Globus pallidus (tissue), 1 donor: ENCODE results near the gene NLGN3.
"Not testable (repeated sequence)": the region's sequence is repeated elsewhere in the genome, so short reads cannot be mapped to it uniquely, and the experiment has no call there.

Experiments used
- DNase-seq: peaks from one replicate; pipeline ENCODE4 v3.0.0-alpha.2; 2015; ENCODE audit warnings: low spot score

NLGN3 gene

DNA sequence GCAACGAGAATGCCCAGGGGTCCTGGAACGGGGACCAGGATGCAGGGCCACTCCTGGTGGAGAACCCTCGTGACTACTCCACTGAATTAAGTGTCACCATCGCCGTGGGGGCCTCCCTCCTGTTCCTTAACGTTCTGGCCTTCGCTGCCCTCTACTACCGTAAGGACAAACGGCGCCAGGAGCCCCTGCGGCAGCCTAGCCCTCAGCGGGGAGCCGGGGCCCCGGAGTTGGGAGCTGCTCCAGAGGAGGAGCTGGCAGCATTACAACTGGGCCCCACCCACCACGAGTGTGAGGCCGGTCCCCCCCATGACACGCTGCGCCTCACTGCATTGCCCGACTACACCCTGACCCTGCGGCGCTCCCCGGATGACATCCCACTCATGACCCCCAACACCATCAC lies 24.9 kb downstream of the NLGN3 start:
- no peak for DNase-seq

DNA sequence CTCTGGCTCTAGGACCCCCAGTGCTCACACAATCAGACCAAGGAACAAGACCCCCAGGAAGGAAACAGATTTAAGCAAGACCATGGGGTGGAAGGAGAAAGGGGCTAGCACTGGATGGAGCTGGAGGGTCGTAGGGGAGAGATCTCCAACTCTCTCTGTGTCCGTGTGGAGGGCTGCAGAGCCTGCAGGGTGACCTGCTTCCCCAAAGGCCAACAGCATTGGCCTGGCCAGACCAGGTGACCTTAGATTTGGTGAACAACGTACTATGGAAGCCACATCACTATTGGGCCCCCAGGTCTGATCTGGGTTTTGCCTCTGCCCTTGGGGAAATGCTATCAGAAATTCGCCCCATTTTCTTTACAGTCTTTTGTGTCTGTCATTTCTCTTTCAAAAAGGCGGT lies 26.0 kb downstream of the NLGN3 start:
- no peak for DNase-seq

DNA sequence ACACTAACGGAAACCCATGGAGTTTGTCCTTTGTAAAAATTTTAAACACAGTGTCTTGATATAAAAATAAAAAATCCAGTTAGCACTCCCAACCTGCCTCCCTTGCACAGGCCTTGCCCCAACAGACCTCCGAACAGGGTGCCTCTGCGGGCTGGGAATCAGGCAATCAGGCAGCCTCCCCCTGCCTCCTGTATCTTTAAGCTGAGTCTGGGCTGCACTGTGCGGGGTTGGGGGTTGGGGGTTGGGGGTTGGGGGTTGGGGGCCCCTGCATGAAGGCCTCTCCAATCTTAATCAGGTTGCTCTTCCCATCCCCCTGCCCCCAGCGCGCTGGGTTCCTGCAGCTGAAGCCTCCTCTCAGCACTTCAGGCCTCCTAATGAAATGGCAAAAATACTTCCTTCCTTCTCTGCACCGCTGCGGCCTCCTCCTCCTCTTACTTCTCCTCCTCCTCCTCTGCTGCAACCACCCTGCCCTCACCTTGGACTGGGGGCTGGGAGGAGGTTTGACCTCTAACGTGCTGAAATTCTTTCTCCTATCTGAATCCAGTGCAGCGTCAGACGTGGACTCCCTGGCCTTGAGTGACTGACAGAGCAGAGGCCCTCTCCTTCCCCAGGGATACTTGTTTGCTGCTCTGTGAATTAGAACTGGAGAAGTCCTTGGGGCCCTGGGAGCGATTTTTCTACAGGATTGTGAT lies 26.6 kb downstream of the NLGN3 start:
- no peak for DNase-seq

DNA sequence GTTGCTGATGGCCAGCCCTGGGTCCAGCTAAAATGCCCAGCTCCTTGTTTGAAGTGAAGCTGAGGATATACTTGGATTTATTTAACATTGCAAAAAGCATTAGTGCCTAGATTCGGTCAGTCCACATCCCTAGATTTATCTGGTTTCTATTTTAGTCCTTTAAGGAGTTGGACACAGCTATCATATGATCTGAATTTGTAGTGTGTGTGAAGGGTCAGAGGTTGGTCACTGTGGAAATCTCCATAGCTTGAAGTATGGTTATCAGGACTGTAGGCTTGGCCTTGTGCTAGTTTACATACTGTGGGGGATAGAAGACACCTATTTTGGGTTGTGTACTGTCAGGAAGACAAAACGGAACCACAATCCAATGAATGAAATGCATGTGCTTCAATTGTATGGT lies 28.8 kb downstream of the NLGN3 start:
- no peak for DNase-seq

DNA sequence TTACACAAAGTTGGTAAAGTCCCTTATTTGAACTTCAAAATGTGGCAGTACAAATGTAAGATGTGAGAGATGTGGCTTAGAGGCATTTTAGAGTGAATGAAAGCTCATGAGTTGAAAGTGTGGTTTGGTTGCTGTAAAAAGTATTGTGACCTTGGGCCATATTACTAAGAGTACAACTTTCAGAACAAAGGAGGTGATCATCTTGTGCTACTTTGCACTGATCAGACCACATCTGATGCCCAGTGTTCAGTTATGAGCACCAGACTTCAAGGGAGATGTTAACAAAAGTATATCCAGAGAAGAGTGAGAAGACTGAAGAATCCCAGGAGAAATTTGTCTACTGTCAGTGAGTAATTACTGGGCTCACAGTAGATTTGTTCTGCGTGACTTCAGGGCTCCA lies 30.2 kb downstream of the NLGN3 start:
- no peak for DNase-seq

DNA sequence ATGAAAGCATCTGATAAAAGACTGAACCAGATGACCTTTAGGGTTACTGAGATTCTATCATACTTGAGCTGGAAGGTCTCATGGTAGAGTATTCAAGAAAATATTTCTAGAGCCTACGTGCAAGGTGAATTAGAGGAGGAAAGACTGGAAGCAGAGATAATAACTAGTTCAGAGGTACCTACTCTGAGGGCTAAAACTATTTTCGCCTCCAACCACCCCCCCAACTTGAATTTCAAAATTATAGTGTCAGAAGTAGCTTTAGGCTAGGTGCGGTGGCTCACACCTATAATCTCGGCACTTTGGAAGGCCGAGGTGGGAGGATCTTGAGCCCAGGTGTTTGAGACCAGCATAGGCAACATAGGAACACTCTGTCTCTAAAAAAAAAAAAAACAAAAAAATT lies 30.9 kb downstream of the NLGN3 start:
- no peak for DNase-seq

DNA sequence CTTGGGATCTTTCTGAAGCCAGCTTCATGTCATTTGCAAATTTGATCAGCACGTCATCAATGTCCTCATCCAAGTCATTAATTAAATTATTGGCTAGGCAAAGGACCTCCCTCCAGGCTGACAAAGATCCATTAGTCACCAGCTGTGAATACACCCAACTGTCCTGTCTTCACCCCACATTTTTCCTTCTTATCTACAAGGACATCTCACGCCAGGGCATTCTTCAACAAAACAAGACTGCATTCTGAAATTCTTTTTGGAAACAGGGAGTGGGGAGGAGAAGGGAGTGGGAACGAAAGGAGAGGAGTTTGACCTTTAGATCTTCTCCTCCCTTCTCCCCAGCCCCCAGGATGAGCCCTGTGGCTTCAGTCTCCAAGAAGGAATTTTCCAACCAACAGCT lies 32.7 kb downstream of the NLGN3 start:
- DNase-seq = no peak

DNA sequence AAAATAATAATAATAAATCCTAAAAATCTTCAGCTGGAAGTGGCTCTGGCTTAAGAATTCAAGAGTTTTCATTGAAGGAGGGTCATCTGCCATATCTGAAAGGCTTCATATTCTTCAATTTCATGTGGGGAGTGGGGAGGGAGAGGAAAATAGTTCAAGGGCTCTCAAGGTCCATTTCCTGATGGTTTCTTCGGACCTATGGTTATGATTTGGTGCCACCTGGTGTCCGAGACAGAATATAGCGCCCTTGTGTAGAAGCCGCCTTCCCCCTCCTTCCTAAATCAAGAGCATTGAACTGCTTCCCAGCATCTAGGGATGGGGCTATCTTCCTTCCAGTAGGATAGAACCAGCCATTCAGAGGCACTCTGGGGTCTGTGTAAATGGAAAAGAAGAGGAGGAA lies 34.3 kb downstream of the NLGN3 start:
- peak; percentile 74 for DNase-seq

DNA sequence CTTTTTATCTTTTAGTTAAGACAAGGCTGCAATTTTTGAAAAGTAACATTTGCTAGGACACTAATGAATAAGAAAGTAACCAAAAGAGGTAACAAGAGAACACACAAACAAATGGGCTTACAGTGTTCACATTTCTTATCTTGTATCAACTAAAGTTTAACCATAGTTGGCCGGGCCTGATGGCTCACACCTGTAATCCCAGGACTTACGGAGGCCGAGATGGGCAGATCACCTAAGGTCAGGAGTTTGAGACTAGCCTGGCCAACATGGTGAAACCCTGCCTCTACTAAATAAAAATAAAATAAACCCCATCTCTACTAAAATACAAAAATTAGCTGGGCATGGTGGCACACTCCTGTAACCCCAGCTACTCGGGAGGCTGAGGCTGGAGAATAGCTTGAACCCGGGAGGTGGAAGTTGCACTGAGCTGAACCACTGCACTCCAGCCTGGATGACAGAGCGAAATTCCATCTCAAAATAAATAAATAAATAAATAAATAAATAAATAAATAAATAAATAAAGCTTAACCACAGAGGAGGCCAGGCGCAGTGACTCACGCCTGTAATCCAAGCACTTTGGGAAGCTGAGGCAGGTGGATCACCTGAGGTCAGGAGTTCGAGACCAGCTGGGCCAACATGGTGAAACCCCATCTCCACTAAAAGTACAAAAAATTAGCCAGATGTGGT lies 36.1 kb downstream of the NLGN3 start:
- DNase-seq = not testable (repeated sequence)

DNA sequence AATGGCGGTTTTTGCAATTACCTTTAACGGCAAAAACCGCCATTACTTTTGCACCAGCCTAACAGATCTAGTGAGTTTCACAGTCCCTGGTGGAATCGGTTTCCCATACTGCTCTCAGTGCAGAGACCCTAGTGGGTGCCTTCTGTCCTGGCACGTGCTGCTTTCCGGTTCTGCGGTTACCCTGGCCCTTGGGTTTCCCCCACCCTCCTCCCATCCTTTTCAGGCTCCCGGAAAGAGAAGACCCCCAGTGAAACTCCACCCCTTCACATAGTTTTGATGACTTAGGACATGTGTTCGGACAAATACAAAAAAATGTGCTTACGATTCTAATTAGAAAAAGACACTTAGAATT lies 36.9 kb downstream of the NLGN3 start:
- no peak for DNase-seq

DNA sequence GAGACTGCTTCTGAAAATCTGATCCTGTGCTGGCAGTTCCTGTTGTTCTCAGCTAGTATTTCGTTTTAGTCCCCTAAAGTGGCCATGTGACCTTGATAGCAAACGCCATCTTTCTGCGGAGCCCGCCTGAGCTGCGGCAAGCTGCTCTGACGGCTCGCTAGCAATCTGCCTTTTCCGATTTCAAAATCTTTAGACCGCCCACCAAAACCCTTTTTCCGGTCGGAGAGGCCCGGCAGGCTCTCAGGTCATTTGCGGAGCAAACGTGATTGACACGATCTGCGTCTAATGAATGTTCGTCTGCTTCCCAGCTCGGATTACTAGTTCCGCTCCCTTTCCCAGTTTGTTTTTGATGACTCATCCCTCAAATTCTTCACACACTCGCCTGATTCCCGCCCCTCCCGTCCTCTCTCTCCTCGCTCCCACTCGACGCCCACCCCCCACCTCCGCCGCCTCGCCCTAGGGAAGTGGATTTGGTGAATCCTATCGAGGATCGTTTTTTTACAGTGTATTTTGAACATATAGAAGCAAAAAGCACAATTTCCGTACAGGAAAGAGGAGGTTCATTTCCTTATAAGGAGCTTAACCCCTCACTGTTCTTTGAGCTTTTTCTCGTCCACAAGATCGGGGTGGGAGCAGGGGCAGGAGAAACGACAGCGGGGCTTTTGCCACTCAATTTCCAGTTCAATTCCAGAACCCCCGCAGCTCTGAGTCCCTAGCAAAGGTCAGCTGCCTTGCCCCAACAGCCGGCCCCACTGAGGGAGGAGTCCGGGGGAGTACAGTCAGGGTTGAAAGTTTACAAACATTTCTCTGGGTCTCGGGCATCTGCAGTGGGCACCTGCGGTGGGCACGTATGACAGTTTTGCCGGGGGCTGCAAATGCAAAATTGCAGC lies 37.5 kb downstream of the NLGN3 start:
- peak; percentile 94 for DNase-seq

DNA sequence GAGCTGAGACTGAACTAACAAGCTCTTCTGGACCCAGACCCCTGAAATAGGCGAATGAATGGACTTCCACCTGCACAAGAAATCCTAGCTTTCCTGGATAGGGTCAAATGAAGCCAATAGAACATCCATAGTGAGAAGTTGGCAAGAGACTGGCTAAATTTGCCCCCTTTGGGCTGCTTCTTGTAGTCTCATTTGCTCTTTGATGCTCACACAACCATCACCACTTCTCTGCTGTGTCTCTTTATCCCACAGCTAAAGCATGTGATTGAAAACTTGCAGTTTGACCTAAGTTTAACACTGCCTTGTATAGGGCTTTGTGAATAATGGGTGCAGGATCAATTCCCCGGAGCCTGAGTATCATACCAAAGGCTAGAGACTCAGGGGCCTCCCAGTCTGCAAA lies 38.2 kb downstream of the NLGN3 start:
- DNase-seq = no peak

DNA sequence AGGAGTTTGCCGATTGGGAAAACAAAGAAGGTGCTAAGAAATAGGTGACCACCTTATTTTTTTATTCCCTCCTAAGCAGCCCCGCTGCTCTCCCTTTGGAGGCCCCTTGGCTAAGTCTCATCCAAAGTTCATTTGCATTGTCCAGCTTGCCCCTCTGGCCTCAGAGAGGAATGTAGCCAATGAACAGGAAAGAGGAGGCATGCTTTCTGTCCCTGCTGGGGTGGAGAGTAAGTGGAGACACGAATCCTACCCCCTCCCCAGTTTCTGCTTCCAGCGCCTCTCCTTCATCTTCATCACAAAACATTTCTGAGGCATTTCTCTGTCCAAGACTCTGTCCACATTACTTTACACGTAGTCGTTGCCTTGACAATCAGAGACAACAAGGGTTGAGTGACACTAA lies 38.7 kb downstream of the NLGN3 start:
- no peak for DNase-seq

DNA sequence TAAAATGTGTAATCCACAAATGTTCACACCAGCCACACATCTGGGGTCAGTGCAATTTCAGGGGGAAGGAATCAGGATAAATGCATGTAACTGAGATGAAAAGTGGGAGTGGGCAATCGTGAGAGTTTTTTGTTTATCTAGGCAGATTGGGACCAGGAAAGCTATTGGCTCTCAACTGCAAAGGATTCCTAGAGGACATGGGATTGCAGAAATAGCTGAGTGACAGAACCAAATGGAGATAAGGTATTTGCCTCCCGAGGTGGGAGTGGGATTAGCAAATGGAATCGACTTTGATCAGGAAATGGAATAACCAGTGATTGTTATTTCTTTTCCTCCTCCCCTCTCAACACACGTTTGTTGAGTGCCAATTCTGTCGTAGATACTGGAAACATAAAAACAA lies 39.5 kb downstream of the NLGN3 start:
- no peak for DNase-seq

DNA sequence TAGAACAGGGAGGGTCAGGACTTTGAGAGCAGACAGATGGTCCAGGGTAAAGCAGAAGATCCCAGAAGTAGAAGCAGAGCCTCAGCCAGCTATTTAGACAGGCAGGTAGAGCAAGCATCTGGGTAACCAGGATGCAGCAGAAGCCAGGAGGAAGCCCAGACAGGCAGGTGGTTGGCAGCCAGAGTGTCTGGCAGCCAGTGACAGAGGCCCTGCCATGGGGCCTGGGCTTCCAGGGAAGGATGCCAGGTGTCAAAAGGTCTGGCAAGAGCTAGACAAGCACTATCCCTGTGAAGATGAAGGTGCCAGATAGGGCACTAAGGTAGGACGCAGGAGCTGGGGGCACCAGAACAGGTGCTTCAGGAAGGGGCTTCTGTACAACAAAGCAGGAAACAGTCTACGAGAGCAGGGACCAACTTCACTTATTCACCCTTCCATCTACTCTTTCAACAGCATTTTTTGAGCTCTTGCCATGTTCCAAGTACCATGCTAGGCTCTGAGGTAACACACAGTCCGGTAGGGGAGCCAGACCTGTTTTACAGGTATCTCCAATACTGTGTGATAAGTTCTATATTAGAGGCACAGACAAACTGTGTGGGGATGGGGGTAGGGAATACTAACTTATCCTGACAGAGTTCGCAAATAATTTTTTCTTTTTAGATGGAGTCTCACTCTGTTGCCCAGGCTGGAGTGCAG lies 40.3 kb downstream of the NLGN3 start:
- DNase-seq = no peak

DNA sequence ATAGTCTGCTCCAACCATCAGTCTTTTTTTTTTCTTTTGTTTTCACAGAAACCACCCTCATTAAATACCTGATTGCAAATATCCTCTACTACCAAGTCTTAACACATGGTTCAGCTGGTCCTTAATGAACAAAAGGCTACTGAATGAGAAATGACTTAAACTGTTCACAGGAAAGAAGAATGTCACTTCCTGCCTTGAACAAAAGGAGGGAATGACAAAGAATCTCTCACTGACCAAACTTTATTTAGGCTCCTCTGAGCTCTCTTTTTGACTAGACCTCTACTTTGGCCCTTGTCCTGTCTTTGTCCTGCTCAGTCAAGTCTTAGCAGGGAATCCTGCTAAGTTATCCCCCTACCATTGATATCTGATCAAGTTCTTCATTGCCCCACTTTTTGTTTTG lies 46.6 kb downstream of the NLGN3 start:
- no peak for DNase-seq

DNA sequence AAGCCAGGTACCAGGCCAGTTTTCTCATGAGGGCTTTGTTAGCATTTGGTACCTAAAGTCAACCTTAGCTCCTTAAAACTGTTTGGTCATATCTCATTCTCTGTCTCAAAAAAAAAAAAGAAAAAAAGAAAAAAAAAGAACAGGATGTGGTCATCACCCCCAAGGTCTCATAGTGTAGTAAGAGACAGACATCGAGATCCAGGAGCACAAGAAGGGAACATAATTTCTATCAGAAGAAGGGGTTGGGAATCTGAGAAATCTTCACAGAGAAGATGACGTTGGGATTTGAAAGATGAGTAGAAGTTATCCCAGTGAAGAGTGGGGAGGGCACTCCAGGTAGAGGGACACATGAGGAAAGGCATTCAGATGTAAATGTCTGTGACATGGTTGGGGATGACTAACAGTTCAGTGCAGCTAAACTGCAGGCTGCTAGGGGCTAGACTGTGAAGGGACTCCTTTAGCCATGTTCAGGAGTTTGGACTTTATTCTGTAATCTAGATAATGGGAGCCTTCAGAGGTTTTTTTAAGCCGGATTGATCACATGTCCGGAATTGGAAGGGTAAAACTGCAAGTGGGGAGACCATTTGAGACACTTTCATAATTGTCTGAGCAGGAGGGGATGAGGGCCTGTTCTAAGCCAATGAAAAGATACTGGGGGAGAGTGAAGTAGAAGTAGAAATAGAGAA lies 51.5 kb downstream of the NLGN3 start:
- no peak for DNase-seq

DNA sequence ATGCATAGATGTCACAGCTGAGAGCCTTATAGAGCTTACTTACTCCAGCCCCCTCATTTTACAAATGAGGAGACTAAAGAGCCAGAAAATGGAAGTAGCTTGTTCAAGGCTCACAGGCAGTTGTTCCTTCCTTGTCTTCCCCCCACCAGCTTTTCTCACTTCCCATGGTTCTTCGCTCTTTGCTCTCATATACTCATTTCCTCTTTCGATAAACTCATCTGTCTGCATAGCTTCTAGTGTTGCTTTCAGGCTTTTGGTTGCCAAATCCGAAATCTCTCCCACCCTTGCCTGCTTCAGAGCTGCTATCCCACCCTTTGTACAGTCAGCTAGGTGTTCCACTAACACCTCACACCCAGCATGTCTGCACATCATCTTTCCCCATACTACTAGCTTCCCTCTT lies 53.4 kb downstream of the NLGN3 start:
- DNase-seq = peak; percentile 10

DNA sequence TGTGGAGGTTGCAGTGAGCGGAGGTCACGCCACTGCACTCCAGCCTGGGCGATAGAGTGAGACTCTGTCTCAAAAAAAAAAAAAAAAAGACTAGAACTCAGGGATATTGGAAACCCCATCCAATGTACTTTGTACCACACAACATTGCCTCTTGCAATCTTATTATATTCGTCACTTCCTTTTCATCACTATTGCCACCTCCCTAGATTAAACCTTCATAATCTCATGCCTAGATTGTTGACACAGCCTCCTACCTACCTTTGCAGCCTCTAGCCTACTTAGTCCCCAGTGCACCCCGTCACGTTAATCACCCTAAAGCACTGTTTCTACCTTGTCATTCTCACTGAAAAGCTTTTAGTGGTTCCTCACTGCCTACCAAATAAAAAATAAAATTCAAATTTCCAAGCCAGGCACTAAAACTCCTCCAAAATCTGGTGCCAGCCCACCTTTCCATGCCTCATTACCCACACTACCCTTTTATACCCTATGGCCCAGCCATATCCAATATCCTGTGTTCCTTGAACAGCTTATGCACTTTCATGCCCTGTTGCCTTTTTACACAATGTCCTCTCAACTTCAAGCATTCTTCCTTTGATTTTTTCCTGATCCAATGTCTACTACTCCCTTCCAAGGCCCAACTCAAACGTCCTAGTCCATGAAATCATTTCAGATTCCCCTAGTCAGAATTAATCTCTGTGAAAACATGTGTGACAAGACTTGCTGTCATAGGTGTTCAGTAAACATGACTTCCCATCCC lies 54.8 kb downstream of the NLGN3 start:
- no peak for DNase-seq

DNA sequence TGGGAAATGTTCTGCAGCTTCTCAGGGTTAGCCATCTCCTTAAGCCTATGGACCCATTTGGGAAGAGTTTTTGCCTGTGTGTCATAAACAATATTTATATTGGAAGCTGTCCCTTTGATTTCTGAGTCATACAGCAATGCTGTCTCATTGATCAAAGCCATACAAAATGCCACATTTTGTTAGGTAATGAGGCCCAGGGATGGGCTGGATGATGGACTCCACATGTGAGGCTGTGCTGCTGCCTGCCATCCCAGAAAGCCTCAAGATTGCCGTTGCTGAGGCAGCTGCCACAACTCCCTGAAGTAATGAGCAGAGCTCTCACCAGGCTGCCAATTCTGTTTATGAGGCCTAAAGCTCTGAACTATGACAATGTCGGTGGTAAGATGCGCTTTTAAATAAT lies 66.2 kb downstream of the NLGN3 start:
- DNase-seq = no peak

DNA sequence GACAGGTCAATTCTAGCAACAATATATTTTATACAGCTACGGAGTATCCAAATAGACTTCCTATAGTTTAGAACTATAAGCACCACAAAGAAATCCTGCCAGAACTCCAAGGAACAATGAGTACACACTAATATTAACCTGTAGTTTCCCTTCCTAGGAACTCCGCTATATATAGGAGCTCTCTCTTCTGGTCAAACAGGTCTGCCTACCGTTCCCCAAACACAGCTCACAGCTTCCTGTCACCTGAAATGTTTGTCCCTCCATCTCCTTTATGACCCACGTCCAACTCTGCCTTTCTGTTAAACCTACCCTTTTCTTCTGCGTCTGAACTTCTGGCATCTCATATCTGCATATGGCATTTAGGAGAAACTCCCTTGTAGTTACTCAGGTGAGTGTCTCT lies 67.9 kb downstream of the NLGN3 start:
- no peak for DNase-seq
